ENCODE measurements around the gene SERP2. TPM values are rescaled to one million over a fixed set of nuclear protein-coding genes. Genes with fewer than 3 reads are reported as not detected.

Gene SERP2
- total and polyA plus RNA-seq, 10 donors = 0.38 to 3.7 (median 1.1) TPM; not detected in 3

DNA sequence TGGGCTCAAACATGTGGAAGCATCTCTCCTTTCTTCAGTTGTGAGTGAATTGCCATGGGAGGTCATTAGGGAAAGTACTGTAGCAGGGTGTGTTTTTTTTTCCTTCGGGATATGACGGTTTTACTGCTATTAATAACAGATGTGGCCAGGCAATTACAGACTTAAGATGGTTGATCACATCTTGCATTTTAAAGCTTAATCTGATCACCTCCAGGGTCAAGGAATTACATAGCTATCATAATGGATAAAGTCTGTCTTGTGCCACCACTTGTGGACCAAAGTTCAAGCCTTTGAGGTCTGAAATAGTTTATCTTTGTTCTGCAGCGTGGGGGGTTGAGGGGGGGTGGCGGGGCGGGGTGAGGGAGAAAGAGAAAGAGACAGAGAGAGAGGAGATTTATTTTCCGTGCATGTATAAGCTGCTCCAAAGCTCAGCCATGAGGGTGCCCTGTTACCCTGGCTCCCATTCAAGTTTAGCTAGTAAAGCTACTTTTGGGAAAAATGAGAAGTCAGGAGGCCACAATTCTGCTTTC lies 5.5 kb upstream of the SERP2 start:
- H3K4me3 ChIP-seq = no peak overlapping the region
- no peak for DNase-seq
- whole genome bisulfite sequencing, 5 donors = 41 to 61% (median 48%) methylated on average over 6 of the region's 6 CpGs
- intact Hi-C loops (cut with DNase I; ENCODE audit: low total_unique reads) = no loop called here
- peaks cover 0 to 2% (median under 1%) of the 10 kb centered on the region in 6 donors for H3K4me1 ChIP-seq
- H3K9me3 ChIP-seq = no peaks in the 10 kb centered on the region
- TF ChIP-seq POLR2AphosphoS5 (IDR thresholded peaks at IDR 0.05) = no peak
- no peak for TF ChIP-seq POLR2A (IDR thresholded peaks at IDR 0.05)
- TF ChIP-seq, protein P1, sequence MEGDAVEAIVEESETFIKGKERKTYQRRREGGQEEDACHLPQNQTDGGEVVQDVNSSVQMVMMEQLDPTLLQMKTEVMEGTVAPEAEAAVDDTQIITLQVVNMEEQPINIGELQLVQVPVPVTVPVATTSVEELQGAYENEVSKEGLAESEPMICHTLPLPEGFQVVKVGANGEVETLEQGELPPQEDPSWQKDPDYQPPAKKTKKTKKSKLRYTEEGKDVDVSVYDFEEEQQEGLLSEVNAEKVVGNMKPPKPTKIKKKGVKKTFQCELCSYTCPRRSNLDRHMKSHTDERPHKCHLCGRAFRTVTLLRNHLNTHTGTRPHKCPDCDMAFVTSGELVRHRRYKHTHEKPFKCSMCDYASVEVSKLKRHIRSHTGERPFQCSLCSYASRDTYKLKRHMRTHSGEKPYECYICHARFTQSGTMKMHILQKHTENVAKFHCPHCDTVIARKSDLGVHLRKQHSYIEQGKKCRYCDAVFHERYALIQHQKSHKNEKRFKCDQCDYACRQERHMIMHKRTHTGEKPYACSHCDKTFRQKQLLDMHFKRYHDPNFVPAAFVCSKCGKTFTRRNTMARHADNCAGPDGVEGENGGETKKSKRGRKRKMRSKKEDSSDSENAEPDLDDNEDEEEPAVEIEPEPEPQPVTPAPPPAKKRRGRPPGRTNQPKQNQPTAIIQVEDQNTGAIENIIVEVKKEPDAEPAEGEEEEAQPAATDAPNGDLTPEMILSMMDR (IDR thresholded peaks at IDR 0.05 in 8 of 11, conservative IDR thresholded peaks at IDR 0.05 in 3 of 11) = no peak
- no peak overlapping the region for H3K27ac ChIP-seq
- no peaks in the 10 kb centered on the region for H3K36me3 ChIP-seq
- peaks cover 0 to 30% (median 1%) of the 10 kb centered on the region in 7 donors for H3K27me3 ChIP-seq (replicated peaks in 1 of 7)

DNA sequence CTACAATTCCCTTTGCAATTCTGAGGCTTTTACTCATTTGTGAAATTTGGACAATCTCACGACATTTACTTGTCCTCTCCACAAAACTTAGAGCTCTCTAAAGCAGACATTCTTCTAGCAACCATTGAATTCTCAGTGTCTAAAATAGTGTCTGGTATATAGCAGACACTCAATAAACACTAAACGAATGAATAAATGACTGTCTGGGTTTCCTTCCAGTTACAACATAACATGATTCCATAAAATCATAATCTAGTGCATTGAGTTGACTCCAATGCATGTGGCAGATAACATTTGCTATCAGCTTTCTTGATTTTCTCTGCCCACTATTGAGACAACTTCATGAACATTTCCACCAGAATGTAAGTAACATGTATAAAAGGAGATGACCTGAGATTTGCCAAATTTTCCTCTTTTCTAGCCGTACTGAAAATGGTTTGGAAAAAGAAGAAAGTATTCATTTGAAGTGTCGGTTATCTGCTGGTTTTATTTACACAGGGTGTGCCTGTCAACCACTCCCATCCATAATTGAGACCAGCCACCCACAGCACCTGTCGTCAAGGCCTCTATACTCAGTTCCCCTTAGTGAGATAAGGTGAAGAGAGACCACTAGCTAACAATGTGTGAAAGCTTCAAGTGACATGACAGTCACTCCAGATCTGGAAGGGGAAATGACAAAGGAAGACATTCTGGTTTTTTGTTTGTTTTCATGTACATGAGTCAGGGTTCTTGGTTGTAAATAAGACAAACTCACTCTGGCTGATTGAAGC lies 4.8 kb upstream of the SERP2 start:
- 62 to 70% (median 68%) methylated on average over 5 of the region's 5 CpGs for WGBS, 5 donors
- H3K27ac ChIP-seq = no peak overlapping the region
- no peak overlapping the region for H3K4me3 ChIP-seq
- no peak for TF ChIP-seq POLR2A (IDR thresholded peaks at IDR 0.05)
- no peak for TF ChIP-seq POLR2AphosphoS5 (IDR thresholded peaks at IDR 0.05)
- TF ChIP-seq, protein P1 (IDR thresholded peaks at IDR 0.05 in 8 of 11, conservative IDR thresholded peaks at IDR 0.05 in 3 of 11) = no peak
- no peaks in the 10 kb centered on the region for H3K36me3 ChIP-seq
- H3K27me3 ChIP-seq (replicated peaks in 1 of 7) = peaks cover 0 to 36% (median 8%) of the 10 kb centered on the region in 7 donors
- no peaks in the 10 kb centered on the region for H3K9me3 ChIP-seq
- intact Hi-C loops (cut with DNase I; ENCODE audit: low total_unique reads) = no loop called here
- DNase-seq = no peak
- H3K4me1 ChIP-seq = peaks cover 0 to 9% (median 5%) of the 10 kb centered on the region in 6 donors

GRCh38 chr13:44371421-44371820 lies 2.2 kb upstream of the SERP2 start:
- H3K36me3 ChIP-seq = no peaks in the 10 kb centered on the region
- H3K27me3 ChIP-seq (replicated peaks in 1 of 7) = peaks cover 0 to 51% (median 21%) of the 10 kb centered on the region in 7 donors
- intact Hi-C loops (cut with DNase I; ENCODE audit: low total_unique reads) = no loop called here
- no peaks in the 10 kb centered on the region for H3K9me3 ChIP-seq
- 71 to 88% (median 78%) methylated on average over 3 of the region's 3 CpGs for whole genome bisulfite sequencing, 5 donors
- no peak for TF ChIP-seq POLR2AphosphoS5 (IDR thresholded peaks at IDR 0.05)
- TF ChIP-seq POLR2A (IDR thresholded peaks at IDR 0.05) = no peak
- TF ChIP-seq, protein P1 (IDR thresholded peaks at IDR 0.05 in 8 of 11, conservative IDR thresholded peaks at IDR 0.05 in 3 of 11) = no peak
- no peak for DNase-seq
- peaks cover 0 to 15% (median 8%) of the 10 kb centered on the region in 6 donors for H3K4me1 ChIP-seq
- H3K27ac ChIP-seq = no peak overlapping the region
- H3K4me3 ChIP-seq = no peak overlapping the region

- intact Hi-C loops (cut with DNase I; ENCODE audit: low total_unique reads) = no loop called here
- peak overlapping the region in 7 of 8 donors; percentile 21 to 68 (median 35) for H3K4me3 ChIP-seq
- 54 to 83% (median 66%) methylated on average over 10 to 29 of the region's 29 CpGs for WGBS, 5 donors
- DNase-seq = no peak
- TF ChIP-seq, protein P1 (IDR thresholded peaks at IDR 0.05 in 8 of 11, conservative IDR thresholded peaks at IDR 0.05 in 3 of 11) = no peak
- H3K9me3 ChIP-seq = no peaks in the 10 kb centered on the region
- H3K27ac ChIP-seq = no peak overlapping the region
- H3K27me3 ChIP-seq (replicated peaks in 1 of 7) = peaks cover 0 to 51% (median 21%) of the 10 kb centered on the region in 7 donors
- no peaks in the 10 kb centered on the region for H3K36me3 ChIP-seq
- H3K4me1 ChIP-seq = peaks cover 0 to 15% (median 8%) of the 10 kb centered on the region in 6 donors
These were observed 400 bp upstream of the SERP2 start for GRCh38 chr13:44373247-44373600.

Data from spleen (tissue), 11 donors.